ENCODE measurements around the gene PTPRN2.

- TF ChIP-seq CTCF (conservative IDR thresholded peaks at IDR 0.05; ENCODE audit: low read depth, low read length) (no peak), EZH2 (IDR thresholded peaks at IDR 0.05; ENCODE audit: borderline replicate concordance, low read depth, low read length, poor library complexity, severe bottlenecking) (no peak)
These were observed 1067.8 kb downstream of the PTPRN2 start for GRCh38 chr7:157519798-157520244.

Measured in A673 (cell line).